Endothelial cell of umbilical vein (primary cell): ENCODE measurements around the gene CDC16. TPM values are rescaled to one million over a fixed set of nuclear protein-coding genes. Genes with fewer than 3 reads are reported as not detected.

ENCODE experiments used
- BruUV-seq: library from RNA; stranded (reverse); fragments of 400-500 nt; replicated peaks from 2 replicates; lab custom pipeline; 2021; lab: Mats Ljungman, UMichigan
- CTCF ChIA-PET: fragments of 300-600, 350-600 bp; sonication (Branson Sonifier 250); formaldehyde crosslinking; loops from one replicate; lab custom pipeline; 2021; ENCODE audit warnings: antibody characterized with exemption, inconsistent platforms; lab: Charles Lee
- POLR2A ChIA-PET: fragments of 300-600, 350-600 bp; sonication (Branson Sonifier 250); formaldehyde crosslinking; loops from one replicate; lab custom pipeline; 2021; ENCODE audit warnings: antibody characterized with exemption, inconsistent platforms; lab: Charles Lee
- DNase-seq: peaks from one replicate; pipeline ENCODE4 v3.0.0-alpha.2; 2011; ENCODE audit warnings: low read depth, low spot score
- FAIRE-seq: peaks from 2 replicates; lab custom pipeline; 2011; peaks lifted over from hg19 to GRCh38; lab: Jason Lieb, UNC
- H2AFZ ChIP-seq: 2 replicates; pipeline ENCODE4 v1.6.0; 2012; ENCODE audit warnings: low read depth, low read length, control low read depth, inconsistent platforms
- H3K27ac ChIP-seq: 2 replicates; pipeline ENCODE4 v1.5.1; 2011; ENCODE audit warnings: low read depth, mild to moderate bottlenecking, control low read depth, low read length, moderate library complexity; ENCODE audit not compliant: insufficient read depth
- H3K27me3 ChIP-seq, 2 experiments: 2 replicates each; pipeline versions ENCODE4 v1.6.0 to v1.6.1; 2011; ENCODE audit warnings: low read length in 2 of 2, mixed read lengths in 1 of 2; ENCODE audit not compliant: control insufficient read depth in 2 of 2, insufficient read depth in 2 of 2
- H3K36me3 ChIP-seq, 2 experiments: 2 replicates in 1 of 2; 3 replicates in 1 of 2; pipeline ENCODE4 v1.5.1; 2011; ENCODE audit warnings: low read length in 2 of 2, mild to moderate bottlenecking in 1 of 2, moderate library complexity in 1 of 2; ENCODE audit not compliant: control insufficient read depth in 2 of 2, insufficient read depth in 2 of 2; ENCODE audit errors: extremely low read depth in 1 of 2
- H3K4me1 ChIP-seq: 3 replicates; pipeline ENCODE4 v1.5.1; 2011; ENCODE audit warnings: mild to moderate bottlenecking, low read length; ENCODE audit not compliant: control insufficient read depth, insufficient read depth; ENCODE audit errors: extremely low read depth
- H3K4me2 ChIP-seq: 2 replicates; pipeline ENCODE4 v1.6.1; 2011; ENCODE audit warnings: low read length, control low read depth, mixed read lengths; ENCODE audit not compliant: insufficient read depth
- H3K4me3 ChIP-seq, 3 experiments: fragments of 200-600 bp in 1 of 3; sonication (generic), shearing (Covaris generic) in 1 of 3; replicated peaks in 1 of 3; 2 replicates each; pipeline ENCODE4 v1.5.1; 2011 to 2016; ENCODE audit warnings: control low read depth in 3 of 3, low read length in 3 of 3, mild to moderate bottlenecking in 2 of 3, inconsistent platforms in 1 of 3, low read depth in 1 of 3, moderate library complexity in 1 of 3; ENCODE audit not compliant: insufficient read depth in 1 of 3
- H3K79me2 ChIP-seq: 2 replicates; pipeline ENCODE4 v1.6.0; 2012; ENCODE audit warnings: low read length, inconsistent platforms; ENCODE audit not compliant: control insufficient read depth, insufficient read depth
- H3K9ac ChIP-seq: replicated peaks from 2 replicates; pipeline ENCODE3; 2011; ENCODE audit warnings: low read length, control low read depth; ENCODE audit not compliant: insufficient read depth; ENCODE audit errors: extremely low read depth
- H3K9me1 ChIP-seq: replicated peaks from 3 replicates; pipeline ENCODE4 v1.6.0; 2011; ENCODE audit warnings: mild to moderate bottlenecking, low read length; ENCODE audit not compliant: control insufficient read depth, insufficient read depth; ENCODE audit errors: extremely low read depth
- H3K9me3 ChIP-seq: replicated peaks from 2 replicates; pipeline ENCODE4 v1.5.1; 2012; ENCODE audit warnings: low read length, inconsistent platforms; ENCODE audit not compliant: control insufficient read depth, insufficient read depth
- H4K20me1 ChIP-seq: replicated peaks from 2 replicates; pipeline ENCODE3; 2011; ENCODE audit warnings: mild to moderate bottlenecking, low read length; ENCODE audit not compliant: control insufficient read depth, insufficient read depth; ENCODE audit errors: extremely low read depth
- EZH2 ChIP-seq: IDR thresholded peaks from 2 replicates; pipeline ENCODE4 v1.6.1; 2012; ENCODE audit warnings: borderline replicate concordance, low read depth, mild to moderate bottlenecking, moderate library complexity, low read length, inconsistent platforms; ENCODE audit not compliant: severe bottlenecking
- FOS ChIP-seq: IDR thresholded peaks from 2 replicates; pipeline ENCODE4 v1.6.1; 2011; ENCODE audit warnings: mild to moderate bottlenecking, low read length, moderate library complexity, borderline replicate concordance; ENCODE audit not compliant: insufficient read depth
- GATA2 ChIP-seq: IDR thresholded peaks from 2 replicates; pipeline ENCODE4 v1.7.0; 2011; ENCODE audit warnings: low read depth, mild to moderate bottlenecking, moderate library complexity, mixed read lengths, low read length; ENCODE audit not compliant: insufficient read length, insufficient read depth
- JUN ChIP-seq: IDR thresholded peaks from 2 replicates; pipeline ENCODE4 v1.6.1; 2011; ENCODE audit warnings: borderline replicate concordance, low read depth; ENCODE audit not compliant: insufficient read length, insufficient read depth
- MAX ChIP-seq: IDR thresholded peaks from 2 replicates; pipeline ENCODE4 v1.6.1; 2011; ENCODE audit not compliant: insufficient read depth, insufficient read length
- MYC ChIP-seq: IDR thresholded peaks from one replicate; pipeline ENCODE4 v1.6.1; 2011; ENCODE audit warnings: mild to moderate bottlenecking, low read depth, low read length
- POLR2A ChIP-seq: IDR thresholded peaks from 2 replicates; pipeline ENCODE4 v1.6.1; 2012; ENCODE audit warnings: low read depth, mild to moderate bottlenecking, control low read depth, low read length
- POLR2AphosphoS5 ChIP-seq: IDR thresholded peaks from 2 replicates; pipeline ENCODE4 v1.6.1; 2012; ENCODE audit warnings: low read depth, mild to moderate bottlenecking, control low read depth, low read length, moderate library complexity; ENCODE audit not compliant: insufficient read depth
- dilution Hi-C: fragments of 300-500 bp; cut with MboI; formaldehyde crosslinking; loops from one replicate; pipeline ENCODE4 v1.15.0; 2019; ENCODE audit warnings: low sequenced_read_pairs; ENCODE audit not compliant: extremely low pct_ligation_motif_present
- intact Hi-C: fragments of 100-400 bp; cut with micrococcal nuclease; formaldehyde crosslinking; loops from one replicate; pipeline ENCODE4 v1.10.0; 2022
- polyA plus RNA-seq, 4 experiments: library from polyadenylated mRNA; depleted of rRNA in 3 of 4; stranded (reverse) in 3 of 4; unstranded in 1 of 4; fragments of >200 nt; gene quantifications; 2 replicates each; pipeline versions ENCODE4 v1.2.1 to v1.2.3, GENCODE V29; 2011 to 2012; ENCODE audit warnings: missing spikeins in 1 of 4
- total RNA-seq: library from RNA; stranded (reverse); gene quantifications from 2 replicates; pipeline ENCODE4 v1.2.3, GENCODE V29; 2021
- TF ChIP-seq, protein P1 (sequence below), 2 donors: IDR thresholded peaks; 1 replicate in 1 of 2; 2 replicates in 1 of 2; pipeline ENCODE4 v1.5.1; 2011; ENCODE audit warnings: low read length in 2 of 2, mild to moderate bottlenecking in 2 of 2, moderate library complexity in 2 of 2, control low read depth in 1 of 2, inconsistent platforms in 1 of 2, low read depth in 1 of 2; ENCODE audit not compliant: insufficient read depth in 1 of 2; ENCODE audit errors: extremely low read depth in 1 of 2

The CDC16 gene
- total and polyA plus RNA-seq, 2 donors (not counting 3 experiments of a cell fraction or from before 2014, with no cell fraction given): 41.6 to 83.3 TPM

- POLR2A ChIA-PET: no interaction called here
- Histone ChIP-seq H3K9ac (no peak overlapping the region), H3K27ac (no peak overlapping the region), H3K4me3 (no peak overlapping the region), H3K9me1 (no peaks in the 10 kb centered on the region), H3K9me3 (no peaks in the 10 kb centered on the region), H3K36me3 (peaks cover 24 to 26% of the 10 kb centered on the region in 2 experiments), H3K4me2 (no peak overlapping the region), H3K79me2 (no peaks in the 10 kb centered on the region), H4K20me1 (no peaks in the 10 kb centered on the region), H3K27me3 (no peaks in the 10 kb centered on the region), H2AFZ (no peak overlapping the region), H3K4me1 (no peaks in the 10 kb centered on the region)
- CTCF ChIA-PET: interaction anchor here (0.5 to 1.5 kb wide), 2 partner anchors 24 to 50 kb away, joined by 3 to 4 read pairs; no protein-coding TSS in a partner anchor
- TF ChIP-seq MYC (no peak), FOS (no peak)
- FAIRE-seq: no peak
- BruUV-seq: no TSS peak
- intact Hi-C loops (no loop called here), dilution Hi-C loops (no loop called here)
- no peak for DNase-seq
These were observed 34.6 kb downstream of the CDC16 start for GRCh38 chr13:114269281-114269770.

DNA sequence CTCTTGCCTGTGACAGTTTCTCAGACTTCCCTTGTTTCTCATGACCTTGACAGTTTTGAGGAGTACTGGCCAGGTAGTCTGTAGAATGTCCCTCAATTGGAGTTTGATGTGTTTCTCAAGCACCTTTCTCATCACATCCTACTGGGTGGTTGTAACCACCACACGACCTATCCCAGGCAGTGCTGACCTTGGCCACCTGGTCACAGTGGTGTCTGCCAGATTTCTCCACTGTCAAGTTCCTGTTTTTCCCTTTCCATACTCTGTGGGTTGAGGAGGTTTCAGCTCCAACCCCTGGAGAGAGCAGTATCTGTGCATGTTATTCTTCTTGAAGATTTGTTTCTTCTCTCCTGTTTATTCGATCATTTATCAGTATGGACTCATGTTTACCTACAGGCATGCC lies 38.3 kb downstream of the CDC16 start:
- H3K9me1 ChIP-seq: no peaks in the 10 kb centered on the region
- no peak overlapping the region for H2AFZ ChIP-seq
- no peak overlapping the region for H3K4me2 ChIP-seq
- dilution Hi-C loops (no loop called here), intact Hi-C loops (no loop called here)
- POLR2A ChIA-PET: no interaction called here
- no peaks in the 10 kb centered on the region for H3K79me2 ChIP-seq
- TF ChIP-seq, protein P1, sequence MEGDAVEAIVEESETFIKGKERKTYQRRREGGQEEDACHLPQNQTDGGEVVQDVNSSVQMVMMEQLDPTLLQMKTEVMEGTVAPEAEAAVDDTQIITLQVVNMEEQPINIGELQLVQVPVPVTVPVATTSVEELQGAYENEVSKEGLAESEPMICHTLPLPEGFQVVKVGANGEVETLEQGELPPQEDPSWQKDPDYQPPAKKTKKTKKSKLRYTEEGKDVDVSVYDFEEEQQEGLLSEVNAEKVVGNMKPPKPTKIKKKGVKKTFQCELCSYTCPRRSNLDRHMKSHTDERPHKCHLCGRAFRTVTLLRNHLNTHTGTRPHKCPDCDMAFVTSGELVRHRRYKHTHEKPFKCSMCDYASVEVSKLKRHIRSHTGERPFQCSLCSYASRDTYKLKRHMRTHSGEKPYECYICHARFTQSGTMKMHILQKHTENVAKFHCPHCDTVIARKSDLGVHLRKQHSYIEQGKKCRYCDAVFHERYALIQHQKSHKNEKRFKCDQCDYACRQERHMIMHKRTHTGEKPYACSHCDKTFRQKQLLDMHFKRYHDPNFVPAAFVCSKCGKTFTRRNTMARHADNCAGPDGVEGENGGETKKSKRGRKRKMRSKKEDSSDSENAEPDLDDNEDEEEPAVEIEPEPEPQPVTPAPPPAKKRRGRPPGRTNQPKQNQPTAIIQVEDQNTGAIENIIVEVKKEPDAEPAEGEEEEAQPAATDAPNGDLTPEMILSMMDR (IDR thresholded peaks at IDR 0.05; ENCODE audit: extremely low read depth in 1 of 2, insufficient read depth in 1 of 2, low read depth in 1 of 2, low read length in 2 of 2): no peak
- TF ChIP-seq MYC (no peak), POLR2A (no peak), EZH2 (no peak), MAX (no peak), JUN (no peak), GATA2 (no peak), POLR2AphosphoS5 (no peak), FOS (no peak)
- H4K20me1 ChIP-seq: no peaks in the 10 kb centered on the region
- no peak for FAIRE-seq
- H3K27ac ChIP-seq: no peak overlapping the region
- peaks cover 15 to 18% of the 10 kb centered on the region in 2 experiments for H3K36me3 ChIP-seq
- no peaks in the 10 kb centered on the region for H3K4me1 ChIP-seq
- peak; percentile 22 for DNase-seq
- BruUV-seq: no TSS peak
- H3K9me3 ChIP-seq: no peaks in the 10 kb centered on the region
- CTCF ChIA-PET: no interaction called here
- H3K27me3 ChIP-seq: no peaks in the 10 kb centered on the region
- no peak overlapping the region for H3K9ac ChIP-seq
- H3K4me3 ChIP-seq: no peak overlapping the region
